GM12891 (cell line): ENCODE measurements around the gene SPINDOC.

Experiments used
- DNase-seq: peaks from one replicate; pipeline ENCODE4 v3.0.0; 2011; ENCODE audit warnings: low spot score; ENCODE audit not compliant: insufficient read length
- FAIRE-seq: peaks from 2 replicates; lab custom pipeline; 2011; peaks lifted over from hg19 to GRCh38; lab: Jason Lieb, UNC
- PAX5 ChIP-seq: IDR thresholded peaks from 2 replicates; pipeline ENCODE4 v1.6.1; 2011; ENCODE audit warnings: low read length, moderate library complexity, mild to moderate bottlenecking; ENCODE audit not compliant: insufficient read depth, severe bottlenecking
- POLR2A ChIP-seq: IDR thresholded peaks from 2 replicates; pipeline ENCODE4 v1.6.1; 2011; ENCODE audit warnings: low read depth, low read length, control low read depth
- POLR2AphosphoS5 ChIP-seq: IDR thresholded peaks from 2 replicates; pipeline ENCODE4 v1.6.1; 2011; ENCODE audit warnings: low read depth, low read length, control low read depth
- POU2F2 ChIP-seq: IDR thresholded peaks from 2 replicates; pipeline ENCODE4 v1.6.1; 2011; ENCODE audit warnings: low read depth, mild to moderate bottlenecking, control low read depth, low read length, moderate library complexity
- SPI1 ChIP-seq: IDR thresholded peaks from 2 replicates; pipeline ENCODE4 v1.6.1; 2011; ENCODE audit warnings: low read depth, low read length, control low read depth
- TAF1 ChIP-seq: IDR thresholded peaks from 2 replicates; pipeline ENCODE4 v1.6.1; 2011; ENCODE audit warnings: low read depth, low read length, control low read depth

The SPINDOC gene

DNA sequence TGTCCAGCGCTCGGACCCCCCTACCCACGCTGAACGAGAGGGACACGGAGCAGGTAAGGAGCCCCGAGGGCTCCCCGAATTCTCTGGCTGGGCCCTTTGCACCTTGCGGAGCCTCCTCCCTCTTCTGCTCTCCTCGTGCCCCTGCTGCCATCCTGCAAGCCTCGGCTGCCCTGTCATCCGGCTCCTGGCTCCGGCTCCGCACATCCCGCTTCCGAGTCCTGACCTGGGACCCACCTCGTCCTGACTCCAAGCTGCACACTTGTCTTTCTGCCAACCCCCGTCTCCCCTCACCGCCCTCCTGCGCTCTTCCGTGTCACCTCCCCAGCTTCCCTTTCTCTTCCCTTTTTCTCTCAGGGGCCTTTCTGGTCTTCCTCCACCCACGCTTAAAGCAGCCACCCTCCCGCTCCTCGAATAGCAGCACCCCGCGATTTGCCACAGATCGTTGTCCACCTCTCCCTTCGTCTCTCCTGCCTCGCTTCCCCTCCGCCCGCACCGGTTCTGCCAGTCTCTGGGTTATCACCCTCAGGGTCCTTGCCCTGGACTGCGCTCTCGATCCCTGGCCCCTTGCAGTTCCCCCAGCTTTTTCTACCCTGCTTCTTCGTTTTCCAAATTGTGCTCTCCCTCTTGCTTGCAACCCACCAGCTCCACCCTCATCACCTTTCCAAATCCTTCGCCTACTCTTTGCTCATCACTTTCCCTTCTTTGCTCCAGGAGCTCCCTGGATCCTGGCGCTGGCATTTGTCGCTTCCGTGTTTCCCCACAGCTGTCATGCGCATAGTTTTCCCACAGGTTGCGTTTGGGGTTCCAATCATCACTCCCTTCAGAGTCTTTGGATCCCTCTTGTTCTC, 26.5 kb downstream of the SPINDOC start:
- FAIRE-seq (no peak), DNase-seq (no peak)
- peak; percentile 51; the same call in 1 of the 2 replicates for TF ChIP-seq POLR2A
- no peak for TF ChIP-seq POLR2AphosphoS5
- peak; percentile 75 for TF ChIP-seq SPI1

DNA sequence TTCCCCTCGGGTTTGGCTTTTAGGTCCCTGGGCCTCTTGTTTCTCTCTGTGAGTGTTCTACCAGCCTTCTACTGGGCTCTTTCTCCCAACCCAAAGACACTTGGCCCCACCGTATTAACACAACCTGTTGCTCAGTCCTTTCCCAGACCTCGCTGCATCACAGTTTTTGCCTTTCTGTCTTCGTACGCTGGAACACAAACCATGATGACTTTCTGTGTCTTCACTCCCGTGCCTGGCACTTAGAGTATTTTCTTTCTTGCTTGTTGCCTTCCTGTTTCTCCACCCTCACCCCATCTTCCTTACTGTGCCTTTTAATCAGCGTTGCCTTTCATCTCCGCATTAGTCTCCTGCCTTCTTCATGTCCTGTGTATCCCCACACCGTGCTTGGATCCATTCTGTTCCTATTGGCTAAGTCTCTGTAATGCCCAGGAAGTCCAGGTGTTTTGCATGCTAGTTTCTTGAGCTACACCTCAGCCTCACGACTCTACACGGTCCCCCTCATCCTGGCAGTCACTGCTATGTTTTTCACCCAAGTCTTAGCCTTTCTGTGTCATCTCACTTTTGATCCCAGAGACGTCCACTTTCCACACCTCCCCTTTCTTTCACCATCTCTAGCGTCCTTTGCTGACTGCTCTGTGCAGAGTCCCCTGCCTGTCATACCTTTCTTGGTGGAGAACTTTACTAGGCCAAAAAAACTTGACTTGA, 27.3 kb downstream of the SPINDOC start:
- FAIRE-seq (no peak), DNase-seq (no peak)
- TF ChIP-seq POU2F2: no peak
- TF ChIP-seq SPI1: 0 out of 2 replicates have a peak, but pooled peaks have one; percentile 13
- no peak for TF ChIP-seq TAF1
- TF ChIP-seq POLR2AphosphoS5: no peak

DNA sequence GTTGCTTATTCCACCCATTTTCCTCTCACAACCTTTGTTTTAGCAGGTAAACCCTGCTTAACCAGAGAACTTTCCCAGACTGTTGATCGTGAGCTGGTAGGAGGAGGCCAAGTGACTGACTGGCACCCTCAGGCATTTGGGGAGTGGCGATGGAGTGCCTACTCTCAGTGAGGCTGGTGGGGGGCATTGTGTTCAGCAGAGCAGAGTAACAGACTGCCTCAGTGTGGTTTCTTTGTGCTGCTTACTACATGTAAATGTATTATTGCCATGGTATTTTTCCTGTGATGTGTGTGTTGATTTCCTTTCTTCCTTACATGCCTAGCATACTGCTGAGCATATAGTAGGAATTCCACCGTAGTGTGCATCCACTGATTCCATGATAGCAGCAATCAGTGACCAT, 28.3 kb downstream of the SPINDOC start:
- TF ChIP-seq SPI1 (no peak), POLR2AphosphoS5 (no peak), PAX5 (no peak), POU2F2 (no peak)
- FAIRE-seq (no peak), DNase-seq (no peak)

DNA sequence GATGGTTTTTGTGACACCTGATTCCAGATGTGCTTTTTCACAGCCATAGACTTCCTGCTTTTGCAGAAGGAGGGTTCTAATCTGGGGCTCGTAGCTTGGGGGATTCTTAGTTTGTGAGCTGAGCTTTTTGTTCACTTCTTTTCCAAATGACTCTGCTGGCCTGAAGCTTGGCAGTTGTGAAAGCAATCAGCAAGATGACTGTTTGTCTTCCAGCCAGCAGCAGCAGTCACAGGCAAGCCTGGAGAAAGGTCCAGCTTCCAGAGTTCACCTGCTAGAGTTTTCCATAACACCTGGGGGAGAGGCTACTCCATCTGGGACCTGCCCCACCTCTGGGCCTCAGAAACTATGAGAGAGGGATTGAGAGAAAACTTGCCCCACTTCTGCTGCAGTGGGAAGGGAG, 29.8 kb downstream of the SPINDOC start:
- DNase-seq (no peak), FAIRE-seq (no peak)
- TF ChIP-seq PAX5 (no peak), SPI1 (no peak), POLR2AphosphoS5 (no peak), TAF1 (no peak)

DNA sequence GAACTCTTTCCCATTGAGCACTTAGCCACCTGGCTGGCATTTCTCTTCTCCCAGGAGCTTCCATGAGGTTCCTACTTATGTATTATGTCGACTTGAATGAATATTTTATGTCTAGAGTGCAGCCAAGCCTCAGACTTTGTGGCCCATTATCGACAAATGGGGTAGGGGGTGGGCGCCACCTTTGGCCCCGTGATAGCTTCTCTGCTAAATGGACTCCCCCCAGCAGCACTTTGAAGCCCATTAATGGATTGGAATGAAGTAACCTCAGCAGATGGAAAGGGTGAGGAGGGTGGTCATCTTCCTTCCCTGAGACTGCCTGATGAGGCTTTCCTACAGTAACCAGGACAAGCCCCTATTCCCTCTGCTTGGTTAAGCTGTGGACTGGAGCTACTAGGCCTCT, 31.6 kb downstream of the SPINDOC start:
- FAIRE-seq (no peak), DNase-seq (no peak)
- TF ChIP-seq TAF1 (no peak), POLR2AphosphoS5 (no peak), SPI1 (no peak), PAX5 (no peak), POU2F2 (no peak), POLR2A (no peak)

DNA sequence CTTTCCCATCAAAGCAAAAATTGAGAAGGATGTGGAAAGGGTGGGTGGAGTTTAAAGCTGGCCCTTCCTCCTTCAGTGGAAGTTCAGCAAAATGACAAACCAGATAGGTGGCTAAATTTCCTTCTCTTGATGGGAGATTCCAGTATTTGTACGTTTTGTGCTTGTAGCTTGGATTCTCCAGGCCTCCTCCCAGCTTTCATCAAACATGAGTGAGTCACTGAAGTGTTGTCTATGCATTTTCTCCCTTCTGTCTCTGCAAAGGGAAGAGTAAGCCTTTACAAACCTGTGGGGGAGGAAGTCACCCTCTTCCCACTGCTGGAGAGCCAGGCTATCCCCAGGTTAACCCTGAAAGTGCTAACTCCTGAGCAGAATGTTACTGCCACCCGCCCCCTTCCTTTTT, 32.0 kb downstream of the SPINDOC start:
- DNase-seq: no peak
- TF ChIP-seq SPI1: peak; percentile 10; the same call in 1 of the 2 replicates
- TF ChIP-seq PAX5: no peak
- no peak for TF ChIP-seq POLR2A
- TF ChIP-seq POU2F2: no peak
- FAIRE-seq: no peak

DNA sequence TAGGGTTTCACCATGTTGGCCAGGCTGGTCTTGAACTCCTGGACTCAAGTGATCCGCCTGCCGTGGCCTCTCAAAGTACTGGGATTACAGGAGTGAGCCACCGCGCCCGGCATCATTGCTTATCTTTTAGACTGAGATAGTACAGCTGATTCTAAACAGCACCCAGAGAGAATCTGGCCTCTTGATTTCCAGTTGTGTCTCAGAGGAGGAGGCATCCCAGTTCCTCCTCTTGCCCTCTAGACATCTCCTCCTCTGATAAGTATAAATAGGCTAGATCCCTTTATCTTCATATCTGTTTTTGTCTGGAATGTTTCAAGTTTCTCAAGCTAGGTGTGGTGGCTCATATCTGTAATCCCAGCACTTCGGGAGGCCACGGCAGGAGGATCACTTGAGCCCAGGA, 32.7 kb downstream of the SPINDOC start:
- FAIRE-seq (no peak), DNase-seq (no peak)
- TF ChIP-seq SPI1 (no peak), POLR2AphosphoS5 (no peak), TAF1 (no peak), POLR2A (no peak), POU2F2 (no peak), PAX5 (no peak)

DNA sequence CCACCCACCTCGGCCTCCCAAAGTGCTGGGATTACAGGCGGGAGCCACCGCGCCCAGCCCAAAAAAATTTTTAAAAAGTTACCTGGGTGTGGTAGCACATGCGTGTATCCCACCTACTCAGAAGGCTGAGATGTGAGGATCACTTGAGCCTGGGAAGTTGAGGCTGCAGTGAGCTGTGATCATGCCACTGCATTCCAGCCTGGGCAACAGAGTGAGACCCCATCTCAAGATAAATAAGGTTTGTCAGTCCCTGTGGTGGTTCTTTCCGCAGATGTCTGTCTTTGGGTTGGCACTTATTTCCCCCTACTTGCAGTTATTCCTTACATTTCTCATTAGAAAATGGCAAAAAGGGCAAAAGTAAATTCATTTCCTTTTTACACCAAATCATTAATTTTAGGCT, 33.6 kb downstream of the SPINDOC start:
- no peak for FAIRE-seq
- TF ChIP-seq PAX5 (no peak), TAF1 (no peak), POLR2AphosphoS5 (no peak), POU2F2 (no peak), SPI1 (no peak), POLR2A (no peak)

DNA sequence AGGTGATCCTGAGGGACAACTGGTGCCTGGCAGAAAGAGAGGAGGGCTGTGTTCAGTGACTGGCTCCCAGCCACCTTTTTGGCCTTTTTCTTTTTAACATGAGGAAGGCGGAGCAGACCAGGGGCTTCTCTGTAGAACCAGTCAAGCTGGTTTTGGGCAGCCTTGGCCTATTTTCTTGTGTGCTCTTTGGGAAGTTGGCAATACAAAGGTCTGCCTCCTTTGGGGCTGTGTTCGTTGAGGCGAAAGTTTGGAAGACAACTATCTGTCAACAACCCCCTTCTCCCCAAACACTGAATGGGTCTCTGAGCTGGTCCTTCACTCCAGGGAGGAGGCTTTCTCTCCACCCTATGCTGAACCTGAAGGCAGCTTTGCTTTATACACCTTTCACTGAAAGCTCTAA, 34.1 kb downstream of the SPINDOC start:
- TF ChIP-seq POU2F2: no peak
- no peak for TF ChIP-seq PAX5
- no peak for TF ChIP-seq POLR2AphosphoS5
- TF ChIP-seq SPI1: no peak
- no peak for TF ChIP-seq POLR2A
- no peak for TF ChIP-seq TAF1
- FAIRE-seq (no peak), DNase-seq (no peak)

More for the DNA sequence above, 33.6 kb downstream of the SPINDOC start:
- no peak for DNase-seq

DNA sequence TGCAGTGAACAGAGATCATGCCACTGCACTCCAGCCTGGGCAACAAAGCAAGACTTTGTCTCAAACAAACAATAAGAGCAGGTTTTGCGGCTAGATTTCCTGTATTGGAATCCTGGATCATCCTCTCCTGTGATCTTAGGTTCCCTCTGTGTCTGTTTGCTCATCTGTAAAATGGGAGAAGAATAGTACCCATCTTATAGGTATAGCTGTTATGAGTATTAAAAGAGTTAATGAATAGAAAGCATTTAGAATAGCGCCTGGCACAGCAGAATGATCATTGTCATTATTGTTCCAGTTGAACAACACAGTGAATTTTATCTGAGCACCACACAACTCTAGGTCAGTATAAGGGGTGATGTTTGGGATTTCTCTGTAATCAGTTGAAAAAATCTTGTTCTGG, 36.4 kb downstream of the SPINDOC start:
- FAIRE-seq (no peak), DNase-seq (no peak)
- TF ChIP-seq TAF1 (no peak), PAX5 (no peak), POU2F2 (no peak), POLR2AphosphoS5 (no peak), SPI1 (no peak), POLR2A (no peak)
